ENCODE results near the gene MYLK.

- peak in 1 of 3 donors; percentile 16 for TF ChIP-seq CTCF (IDR thresholded peaks at IDR 0.05)
- no peak for TF ChIP-seq POLR2A (IDR thresholded peaks at IDR 0.05)
Measured at GRCh38 chr3:123652342-123652984, 231.7 kb downstream of the MYLK start.

All from lower leg skin (tissue), 3 donors.